ENCODE data around the gene ROBO1. TPM values are rescaled to one million over a fixed set of nuclear protein-coding genes. Genes with fewer than 3 reads are reported as not detected.

ROBO1 gene
- total RNA-seq, 1 donor from 2014 or later, result 27.1 TPM

- intact Hi-C loops (cut with DNase I), result no loop called here
- no peak for TF ChIP-seq CTCF (IDR thresholded peaks at IDR 0.05)
Observed at GRCh38 chr3:79380581-79380980, 387.2 kb downstream of the ROBO1 start.

GRCh38 chr3:79378064-79378463, 389.7 kb downstream of the ROBO1 start:
- Histone ChIP-seq H3K4me1 (no peaks in the 10 kb centered on the region), H3K9me3 (no peaks in the 10 kb centered on the region), H3K4me3 (no peak overlapping the region), H3K27ac (no peak overlapping the region), H3K36me3 (no peaks in the 10 kb centered on the region), H3K27me3 (no peaks in the 10 kb centered on the region)
- no peak for TF ChIP-seq CTCF (IDR thresholded peaks at IDR 0.05)
- no peak for DNase-seq
- intact Hi-C loops (cut with DNase I), result no loop called here
- ATAC-seq, result no peak

More at GRCh38 chr3:79380581-79380980, 387.2 kb downstream of the ROBO1 start:
- Histone ChIP-seq H3K27me3 (no peaks in the 10 kb centered on the region), H3K4me1 (no peaks in the 10 kb centered on the region), H3K4me3 (no peak overlapping the region), H3K9me3 (no peaks in the 10 kb centered on the region), H3K27ac (no peak overlapping the region), H3K36me3 (no peaks in the 10 kb centered on the region)
- DNase-seq, result no peak
- no peak for ATAC-seq

- H3K27me3 ChIP-seq, result no peaks in the 10 kb centered on the region
- DNase-seq (no peak), ATAC-seq (no peak)
- no peaks in the 10 kb centered on the region for H3K4me1 ChIP-seq
- intact Hi-C loops (cut with DNase I), result no loop called here
- no peaks in the 10 kb centered on the region for H3K36me3 ChIP-seq
- H3K9me3 ChIP-seq, result no peaks in the 10 kb centered on the region
- H3K4me3 ChIP-seq, result no peak overlapping the region
- no peak overlapping the region for H3K27ac ChIP-seq
- no peak for TF ChIP-seq CTCF (IDR thresholded peaks at IDR 0.05)
Observed at GRCh38 chr3:79369306-79369705, 398.5 kb downstream of the ROBO1 start.

GRCh38 chr3:79368403-79368802, 399.4 kb downstream of the ROBO1 start:
- no peaks in the 10 kb centered on the region for H3K27me3 ChIP-seq
- intact Hi-C loops (cut with DNase I), result no loop called here
- no peak overlapping the region for H3K4me3 ChIP-seq
- no peak overlapping the region for H3K27ac ChIP-seq
- H3K4me1 ChIP-seq, result no peaks in the 10 kb centered on the region
- no peaks in the 10 kb centered on the region for H3K9me3 ChIP-seq
- no peaks in the 10 kb centered on the region for H3K36me3 ChIP-seq
- DNase-seq (no peak), ATAC-seq (peak; percentile 77)
- no peak for TF ChIP-seq CTCF (IDR thresholded peaks at IDR 0.05)

GRCh38 chr3:79367803-79368202, 400.0 kb downstream of the ROBO1 start:
- no peak for TF ChIP-seq CTCF (IDR thresholded peaks at IDR 0.05)
- intact Hi-C loops (cut with DNase I), result no loop called here
- Histone ChIP-seq H3K4me1 (no peaks in the 10 kb centered on the region), H3K4me3 (no peak overlapping the region), H3K36me3 (no peaks in the 10 kb centered on the region), H3K9me3 (no peaks in the 10 kb centered on the region), H3K27me3 (no peaks in the 10 kb centered on the region), H3K27ac (no peak overlapping the region)
- DNase-seq (no peak), ATAC-seq (no peak)

GRCh38 chr3:79367066-79367465, 400.7 kb downstream of the ROBO1 start:
- ATAC-seq, result no peak
- no peak for TF ChIP-seq CTCF (IDR thresholded peaks at IDR 0.05)
- no peak overlapping the region for H3K4me3 ChIP-seq
- intact Hi-C loops (cut with DNase I), result no loop called here
- H3K27me3 ChIP-seq, result no peaks in the 10 kb centered on the region
- no peaks in the 10 kb centered on the region for H3K36me3 ChIP-seq
- no peaks in the 10 kb centered on the region for H3K4me1 ChIP-seq
- no peak overlapping the region for H3K27ac ChIP-seq
- no peaks in the 10 kb centered on the region for H3K9me3 ChIP-seq
- no peak for DNase-seq

Data from upper lobe of right lung (tissue), 1 donor.